Fibroblast of lung (primary cell): ENCODE measurements around the gene MBD6. TPM values are rescaled to one million over a fixed set of nuclear protein-coding genes. Genes with fewer than 3 reads are reported as not detected.

ENCODE experiments used
- DNase-seq, 2 donors: peaks; one replicate each; pipeline versions ENCODE4 v3.0.0 to v3.0.0-alpha.2; 2010; ENCODE audit warnings: low read depth in 2 of 2
- H2AFZ ChIP-seq: 2 replicates; pipeline ENCODE4 v1.5.1; 2012; ENCODE audit warnings: low read length, control low read depth, inconsistent platforms
- H3K27ac ChIP-seq: 2 replicates; pipeline ENCODE4 v1.5.1; 2011; ENCODE audit warnings: low read length, control low read depth; ENCODE audit not compliant: insufficient read depth
- H3K27me3 ChIP-seq: 2 replicates; pipeline ENCODE4 v1.5.1; 2011; ENCODE audit warnings: mild to moderate bottlenecking, low read length; ENCODE audit not compliant: control insufficient read depth, insufficient read depth
- H3K36me3 ChIP-seq: 2 replicates; pipeline ENCODE4 v1.5.1; 2011; ENCODE audit warnings: low read length; ENCODE audit not compliant: control insufficient read depth, insufficient read depth
- H3K4me1 ChIP-seq: 2 replicates; pipeline ENCODE4 v1.5.1; 2011; ENCODE audit warnings: low read length; ENCODE audit not compliant: control insufficient read depth, insufficient read depth; ENCODE audit errors: extremely low read depth
- H3K4me2 ChIP-seq: 2 replicates; pipeline ENCODE4 v1.5.1; 2011; ENCODE audit warnings: low read length, control low read depth; ENCODE audit not compliant: insufficient read depth; ENCODE audit errors: extremely low read depth
- H3K4me3 ChIP-seq, 4 experiments: fragments of 200-600 bp in 1 of 4; sonication (generic) in 1 of 4; replicated peaks in 1 of 4; 2 replicates each; pipeline ENCODE4 v1.5.1; 2011 to 2016; ENCODE audit warnings: low read length in 4 of 4, low read depth in 3 of 4, mild to moderate bottlenecking in 3 of 4, control low read depth in 2 of 4, inconsistent platforms in 1 of 4, mixed read lengths in 1 of 4; ENCODE audit not compliant: insufficient read depth in 1 of 4; ENCODE audit errors: control extremely low read depth in 1 of 4
- H3K79me2 ChIP-seq: 2 replicates; pipeline ENCODE4 v1.5.1; 2012; ENCODE audit warnings: mild to moderate bottlenecking, low read length, inconsistent platforms; ENCODE audit not compliant: control insufficient read depth, insufficient read depth
- H3K9ac ChIP-seq: 2 replicates; pipeline ENCODE4 v1.5.1; 2011; ENCODE audit warnings: mild to moderate bottlenecking, low read length, control low read depth; ENCODE audit not compliant: insufficient read depth
- H3K9me3 ChIP-seq: 2 replicates; pipeline ENCODE4 v1.5.1; 2012; ENCODE audit warnings: low read depth, low read length; ENCODE audit not compliant: control insufficient read depth, insufficient read depth
- H4K20me1 ChIP-seq: 2 replicates; pipeline ENCODE4 v1.5.1; 2011; ENCODE audit warnings: low read length; ENCODE audit not compliant: control insufficient read depth, insufficient read depth; ENCODE audit errors: extremely low read depth
- CTCF ChIP-seq, 2 donors: IDR thresholded peaks in 1 of 2; conservative IDR thresholded peaks in 1 of 2; 1 replicate in 1 of 2; 2 replicates in 1 of 2; pipeline ENCODE4 v1.5.1; 2011 to 2012; ENCODE audit warnings: low read length in 2 of 2, control low read depth in 1 of 2, inconsistent platforms in 1 of 2, low read depth in 1 of 2, mild to moderate bottlenecking in 1 of 2
- EZH2 ChIP-seq: IDR thresholded peaks from 2 replicates; pipeline ENCODE4 v1.5.1; 2012; ENCODE audit warnings: low read length, control low read depth, mild to moderate bottlenecking; ENCODE audit errors: missing control alignments
- polyA plus RNA-seq, 2 donors: library from polyadenylated mRNA; depleted of rRNA in 1 of 2; stranded (reverse) in 1 of 2; unstranded in 1 of 2; fragments of >200 nt; gene quantifications; 2 replicates each; pipeline ENCODE4 v1.2.1, GENCODE V29; 2011 to 2012; ENCODE audit warnings: missing spikeins in 1 of 2
- total RNA-seq: library from RNA; depleted of rRNA; stranded (reverse); fragments of >200 nt; gene quantifications from 2 replicates; pipeline ENCODE4 v1.2.1, GENCODE V29; 2014

The MBD6 gene
- total and polyA plus RNA-seq, 2 donors (not counting 1 experiment from before 2014, with no cell fraction given) = 3.0 to 7.1 TPM

GRCh38 chr12:57515408-57515933 is 7.2 kb upstream of the MBD6 start:
- Histone ChIP-seq H3K36me3 (peaks cover 30% of the 10 kb centered on the region), H2AFZ (no peak overlapping the region)

GRCh38 chr12:57515934-57516541 is 6.6 kb upstream of the MBD6 start:
- Histone ChIP-seq H3K4me2 (no peak overlapping the region), H3K4me1 (peaks cover 17% of the 10 kb centered on the region), H3K36me3 (peaks cover 29% of the 10 kb centered on the region), H3K4me3 (no peak overlapping the region), H3K27ac (no peak overlapping the region), H3K27me3 (no peaks in the 10 kb centered on the region), H3K79me2 (peaks cover 36% of the 10 kb centered on the region), H2AFZ (no peak overlapping the region), H4K20me1 (peaks cover 3% of the 10 kb centered on the region), H3K9me3 (no peaks in the 10 kb centered on the region), H3K9ac (no peak overlapping the region)
- DNase-seq = peak in 1 of 2 donors; percentile 37
- TF ChIP-seq CTCF (conservative IDR thresholded peaks at IDR 0.05 in 1 of 2, IDR thresholded peaks at IDR 0.05 in 1 of 2; ENCODE audit: low read depth in 1 of 2, low read length in 2 of 2) (no peak), EZH2 (no peak)

More at GRCh38 chr12:57515408-57515933, 7.2 kb upstream of the MBD6 start:
- no peak for DNase-seq
- TF ChIP-seq EZH2 (no peak), CTCF (conservative IDR thresholded peaks at IDR 0.05 in 1 of 2, IDR thresholded peaks at IDR 0.05 in 1 of 2; ENCODE audit: low read depth in 1 of 2, low read length in 2 of 2) (no peak)
- H3K4me3 ChIP-seq = no peak overlapping the region
- H3K4me1 ChIP-seq = peaks cover 14% of the 10 kb centered on the region
- H3K27ac ChIP-seq = no peak overlapping the region
- no peaks in the 10 kb centered on the region for H3K27me3 ChIP-seq
- peaks cover 36% of the 10 kb centered on the region for H3K79me2 ChIP-seq
- no peaks in the 10 kb centered on the region for H3K9me3 ChIP-seq
- no peak overlapping the region for H3K9ac ChIP-seq
- peaks cover 3% of the 10 kb centered on the region for H4K20me1 ChIP-seq
- no peak overlapping the region for H3K4me2 ChIP-seq

GRCh38 chr12:57516617-57517153 is 5.9 kb upstream of the MBD6 start:
- Histone ChIP-seq H3K27me3 (no peaks in the 10 kb centered on the region), H3K36me3 (peaks cover 29% of the 10 kb centered on the region), H4K20me1 (peaks cover 3% of the 10 kb centered on the region), H3K9ac (no peak overlapping the region), H3K79me2 (peaks cover 36% of the 10 kb centered on the region), H3K27ac (no peak overlapping the region), H2AFZ (no peak overlapping the region), H3K4me2 (no peak overlapping the region), H3K4me1 (peaks cover 21% of the 10 kb centered on the region), H3K4me3 (peak overlapping the region in 2 of 4 experiments; percentile 82 to 99), H3K9me3 (no peaks in the 10 kb centered on the region)
- TF ChIP-seq EZH2 (no peak), CTCF (conservative IDR thresholded peaks at IDR 0.05 in 1 of 2, IDR thresholded peaks at IDR 0.05 in 1 of 2; ENCODE audit: low read depth in 1 of 2, low read length in 2 of 2) (no peak)
- no peak for DNase-seq
